Chondrocyte (in vitro differentiated cells): ENCODE measurements around the gene PROSER3. TPM values are rescaled to one million over a fixed set of nuclear protein-coding genes. Genes with fewer than 3 reads are reported as not detected.

Experiments
- DNase-seq: peaks from one replicate; pipeline ENCODE4 v3.0.0; 2021; ENCODE audit warnings: mixed read lengths, low spot score
- H3K27ac Mint-ChIP-seq: one replicate; pipeline ENCODE4 v1.8.0; 2021; ENCODE audit warnings: mild to moderate bottlenecking, moderate library complexity, mixed read lengths; ENCODE audit not compliant: unreplicated experiment
- H3K27me3 Mint-ChIP-seq: 2 replicates; pipeline ENCODE4 v1.8.0; 2021; ENCODE audit warnings: low read depth, mixed read lengths
- H3K36me3 Mint-ChIP-seq: 2 replicates; pipeline ENCODE4 v1.8.0; 2021; ENCODE audit warnings: low read depth, mixed read lengths
- H3K4me1 Mint-ChIP-seq: 2 replicates; pipeline ENCODE4 v1.8.0; 2021; ENCODE audit warnings: low read depth, mild to moderate bottlenecking, mixed read lengths
- H3K4me3 Mint-ChIP-seq: one replicate; pipeline ENCODE4 v1.8.0; 2021; ENCODE audit warnings: mild to moderate bottlenecking, moderate library complexity, mixed read lengths; ENCODE audit not compliant: unreplicated experiment
- H3K9me3 Mint-ChIP-seq: 2 replicates; pipeline ENCODE4 v1.8.0; 2021; ENCODE audit warnings: low read depth, mixed read lengths
- total RNA-seq: library from RNA; stranded (reverse); gene quantifications from 3 replicates; pipeline ENCODE4 v1.2.1, GENCODE V29; 2021
- TF ChIP-seq, protein P1 (sequence below): fragments of 200-600 bp; sonication (generic); IDR thresholded peaks from 2 replicates; pipeline ENCODE4 v1.5.0; 2021; ENCODE audit warnings: antibody characterized with exemption, mild to moderate bottlenecking, moderate library complexity

The PROSER3 gene
- total RNA-seq, 1 donor from 2014 or later = 17.4 TPM

DNA sequence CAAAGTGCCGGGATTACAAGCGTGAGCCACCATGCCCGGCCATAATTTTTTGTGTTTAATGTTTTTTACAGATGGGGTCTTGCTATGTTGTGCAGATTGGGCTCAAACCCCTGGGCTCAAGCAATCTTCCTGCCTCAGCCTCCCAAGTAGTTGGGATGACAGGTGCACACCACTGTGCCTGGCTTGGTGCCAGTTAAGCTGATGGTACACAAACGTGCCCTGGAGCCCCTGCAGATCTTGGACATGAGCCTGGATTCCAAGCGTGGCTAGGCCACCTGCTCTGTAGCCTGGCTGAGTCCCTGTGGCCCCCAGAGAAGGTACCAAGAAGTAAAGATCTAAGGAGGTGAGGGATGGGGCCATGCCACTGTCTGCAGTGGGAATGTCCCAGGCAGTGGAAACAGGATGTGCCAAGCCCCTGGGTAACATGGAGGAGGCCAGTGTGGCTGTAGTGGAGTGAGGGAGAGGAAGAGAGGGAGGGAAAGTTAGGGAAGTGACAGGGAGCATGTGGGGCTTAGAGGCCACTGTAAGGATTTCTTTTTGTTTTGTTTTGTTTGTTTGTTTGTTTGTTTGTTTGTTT lies 47.6 kb downstream of the PROSER3 start:
- TF ChIP-seq, protein P1, sequence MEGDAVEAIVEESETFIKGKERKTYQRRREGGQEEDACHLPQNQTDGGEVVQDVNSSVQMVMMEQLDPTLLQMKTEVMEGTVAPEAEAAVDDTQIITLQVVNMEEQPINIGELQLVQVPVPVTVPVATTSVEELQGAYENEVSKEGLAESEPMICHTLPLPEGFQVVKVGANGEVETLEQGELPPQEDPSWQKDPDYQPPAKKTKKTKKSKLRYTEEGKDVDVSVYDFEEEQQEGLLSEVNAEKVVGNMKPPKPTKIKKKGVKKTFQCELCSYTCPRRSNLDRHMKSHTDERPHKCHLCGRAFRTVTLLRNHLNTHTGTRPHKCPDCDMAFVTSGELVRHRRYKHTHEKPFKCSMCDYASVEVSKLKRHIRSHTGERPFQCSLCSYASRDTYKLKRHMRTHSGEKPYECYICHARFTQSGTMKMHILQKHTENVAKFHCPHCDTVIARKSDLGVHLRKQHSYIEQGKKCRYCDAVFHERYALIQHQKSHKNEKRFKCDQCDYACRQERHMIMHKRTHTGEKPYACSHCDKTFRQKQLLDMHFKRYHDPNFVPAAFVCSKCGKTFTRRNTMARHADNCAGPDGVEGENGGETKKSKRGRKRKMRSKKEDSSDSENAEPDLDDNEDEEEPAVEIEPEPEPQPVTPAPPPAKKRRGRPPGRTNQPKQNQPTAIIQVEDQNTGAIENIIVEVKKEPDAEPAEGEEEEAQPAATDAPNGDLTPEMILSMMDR = no peak
- H3K27ac Mint-ChIP-seq = no peak overlapping the region
- peaks cover 35% of the 10 kb centered on the region for H3K27me3 Mint-ChIP-seq
- peaks cover 4% of the 10 kb centered on the region for H3K9me3 Mint-ChIP-seq
- DNase-seq = no peak
- no peaks in the 10 kb centered on the region for H3K4me1 Mint-ChIP-seq
- no peak overlapping the region for H3K4me3 Mint-ChIP-seq
- H3K36me3 Mint-ChIP-seq = no peaks in the 10 kb centered on the region

DNA sequence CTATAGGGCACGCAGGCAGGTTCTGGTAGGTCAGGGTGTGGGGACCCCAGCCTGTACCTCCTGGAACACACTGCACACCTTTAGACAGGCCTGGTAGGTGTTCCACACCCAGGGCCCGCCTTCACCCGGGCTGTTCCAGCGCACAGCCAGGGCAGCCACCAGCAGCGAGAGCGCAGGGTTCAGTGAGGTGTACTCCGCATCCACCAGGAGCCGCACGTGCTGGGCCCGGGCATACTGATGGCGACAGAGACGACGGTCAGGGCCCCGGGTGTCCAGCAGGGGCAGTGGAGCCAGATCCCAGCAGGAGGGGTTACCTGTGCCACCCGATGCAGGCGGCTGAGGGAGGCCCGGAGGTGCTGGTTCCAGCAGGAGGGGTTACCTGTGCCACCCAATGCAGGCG lies 48.6 kb downstream of the PROSER3 start:
- TF ChIP-seq, protein P1 = no peak
- no peaks in the 10 kb centered on the region for H3K36me3 Mint-ChIP-seq
- H3K4me3 Mint-ChIP-seq = no peak overlapping the region
- H3K27me3 Mint-ChIP-seq = peaks cover 40% of the 10 kb centered on the region
- no peaks in the 10 kb centered on the region for H3K4me1 Mint-ChIP-seq
- no peak overlapping the region for H3K27ac Mint-ChIP-seq
- peaks cover 4% of the 10 kb centered on the region for H3K9me3 Mint-ChIP-seq
- DNase-seq = no peak

DNA sequence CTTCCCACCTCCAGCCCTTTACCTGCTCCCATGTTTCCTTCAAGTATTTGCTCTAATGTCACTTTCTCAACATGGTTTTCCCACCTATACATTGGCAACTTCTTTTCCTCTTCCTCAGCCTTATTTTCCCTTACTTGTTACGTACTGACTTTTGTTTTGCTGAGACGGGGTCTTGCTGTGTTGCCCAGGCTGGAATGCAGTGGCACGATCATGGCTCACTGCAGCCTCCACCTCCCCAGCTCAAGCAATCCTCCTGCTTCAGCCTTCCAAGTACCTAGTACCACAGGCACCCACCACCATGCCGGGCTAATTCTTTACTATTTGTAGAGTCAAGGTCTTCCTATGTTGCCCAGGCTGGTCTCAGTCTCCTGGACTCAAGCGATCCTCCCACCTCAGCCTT lies 49.7 kb downstream of the PROSER3 start:
- Mint-ChIP-seq H3K27ac (no peak overlapping the region), H3K36me3 (no peaks in the 10 kb centered on the region), H3K9me3 (no peaks in the 10 kb centered on the region), H3K27me3 (peaks cover 37% of the 10 kb centered on the region), H3K4me1 (no peaks in the 10 kb centered on the region), H3K4me3 (no peak overlapping the region)
- TF ChIP-seq, protein P1 = no peak
- no peak for DNase-seq

DNA sequence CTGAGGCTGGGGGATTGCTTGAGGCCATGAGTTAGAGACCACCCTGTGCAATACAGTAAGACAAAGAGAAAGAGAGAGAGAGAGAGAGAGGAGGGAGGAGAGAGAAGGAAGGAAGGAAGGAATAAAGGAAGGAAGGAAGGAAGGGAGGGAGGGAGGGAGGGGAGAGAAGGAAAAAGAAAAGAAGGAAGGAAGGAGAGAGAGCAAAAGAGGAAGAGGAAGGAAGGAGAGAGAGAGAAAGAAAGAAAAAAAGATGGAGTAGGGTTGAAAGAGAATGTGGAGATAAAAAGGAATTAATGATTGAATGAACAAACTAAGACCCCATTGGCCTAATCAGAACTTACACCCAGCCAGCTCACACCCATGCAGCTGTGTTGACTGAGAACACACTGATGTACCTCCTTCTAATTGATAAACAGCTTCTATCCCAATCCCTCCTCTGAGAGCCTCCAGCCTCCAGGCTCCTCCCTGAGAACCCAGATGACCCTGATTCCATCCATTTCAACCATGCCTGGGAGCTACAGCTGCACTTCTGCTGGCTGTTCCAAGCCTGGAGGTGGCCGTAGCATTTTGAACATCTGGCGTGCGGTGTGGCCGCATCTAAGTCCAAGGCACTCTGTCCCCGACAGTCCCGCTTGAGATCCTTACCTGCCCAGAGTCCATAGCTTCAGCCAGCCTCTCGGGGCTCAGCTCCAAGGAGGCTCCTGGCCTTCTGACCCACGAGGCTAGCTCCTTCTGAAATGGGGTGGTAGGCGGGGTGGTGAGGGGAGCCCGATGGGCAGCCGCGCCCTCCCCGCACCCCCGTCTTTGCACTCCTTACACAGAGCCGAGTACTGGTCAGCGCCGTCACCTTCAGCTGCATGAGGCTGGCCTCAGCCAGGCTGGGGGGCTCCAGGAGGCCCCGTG lies 53.6 kb downstream of the PROSER3 start:
- TF ChIP-seq, protein P1 = no peak
- no peak for DNase-seq
- no peak overlapping the region for H3K4me3 Mint-ChIP-seq
- H3K9me3 Mint-ChIP-seq = no peaks in the 10 kb centered on the region
- H3K4me1 Mint-ChIP-seq = no peaks in the 10 kb centered on the region
- no peaks in the 10 kb centered on the region for H3K36me3 Mint-ChIP-seq
- peaks cover 32% of the 10 kb centered on the region for H3K27me3 Mint-ChIP-seq
- H3K27ac Mint-ChIP-seq = no peak overlapping the region

DNA sequence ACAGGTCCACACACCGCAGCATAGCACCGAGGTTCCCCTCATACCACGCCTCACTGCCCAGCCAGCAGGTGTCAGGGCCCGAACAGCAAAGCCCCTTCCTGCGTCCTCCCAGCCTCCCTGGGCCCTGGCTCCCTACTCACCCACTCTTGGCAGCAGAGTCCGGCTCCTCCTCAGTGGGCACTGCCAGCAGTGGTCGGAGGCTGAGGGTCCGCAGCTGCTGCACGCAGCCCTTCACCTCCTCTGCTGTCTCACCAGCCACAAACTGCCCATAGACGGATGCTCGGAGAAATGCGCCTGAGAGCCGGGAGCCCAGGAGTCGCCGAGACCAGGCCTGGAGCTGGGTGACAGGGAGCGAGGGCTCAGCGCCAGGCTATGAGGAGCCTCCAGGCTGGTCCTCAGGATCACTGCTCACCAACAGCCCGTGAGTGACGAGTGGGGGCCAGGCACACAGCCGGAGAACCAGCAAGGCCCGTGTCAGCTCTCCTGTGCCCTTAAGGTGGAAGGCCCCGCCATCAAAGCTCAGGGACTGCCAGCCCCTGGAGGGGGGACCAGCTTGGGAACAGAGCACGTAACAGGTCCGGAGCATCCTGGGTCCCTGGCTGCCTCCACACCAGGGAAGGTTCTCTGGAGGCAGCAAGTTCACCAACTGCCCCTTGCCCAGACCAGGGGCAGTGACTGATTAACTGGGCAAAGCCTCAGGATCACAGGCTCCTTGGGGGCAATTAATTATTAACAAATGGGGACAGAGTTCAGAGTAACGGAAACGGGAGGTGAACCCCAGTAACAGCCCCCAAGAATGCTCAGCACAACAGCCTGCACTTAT lies 54.5 kb downstream of the PROSER3 start, which contains the start of gene PRODH2:
Gene PRODH2 (minus strand): TSS at position 626 of the 823 bp plus-strand sequence. CDS start 40 bp downstream, at position 586.
- no peaks in the 10 kb centered on the region for H3K9me3 Mint-ChIP-seq

More for the DNA sequence above, 54.5 kb downstream of the PROSER3 start, which contains the start of gene PRODH2:
- Mint-ChIP-seq H3K27me3 (peaks cover 32% of the 10 kb centered on the region), H3K4me1 (no peaks in the 10 kb centered on the region), H3K36me3 (no peaks in the 10 kb centered on the region), H3K27ac (no peak within 1 kb of the TSS), H3K4me3 (no peak within 1 kb of the TSS)
- TF ChIP-seq, protein P1 = no peak
- DNase-seq = no peak
